CD4-positive, alpha-beta T cell treated with Interleukin-17A for 4 hours (primary cell): ENCODE results near the gene EYA2.
"Not testable (repeated sequence)": the region's sequence is repeated elsewhere in the genome, so short reads cannot be mapped to it uniquely, and the experiment has no call there.

Experiments
- DNase-seq: peaks from one replicate; pipeline ENCODE4 v3.0.0-alpha.2; 2020; ENCODE audit warnings: mixed read lengths

Gene EYA2

DNA sequence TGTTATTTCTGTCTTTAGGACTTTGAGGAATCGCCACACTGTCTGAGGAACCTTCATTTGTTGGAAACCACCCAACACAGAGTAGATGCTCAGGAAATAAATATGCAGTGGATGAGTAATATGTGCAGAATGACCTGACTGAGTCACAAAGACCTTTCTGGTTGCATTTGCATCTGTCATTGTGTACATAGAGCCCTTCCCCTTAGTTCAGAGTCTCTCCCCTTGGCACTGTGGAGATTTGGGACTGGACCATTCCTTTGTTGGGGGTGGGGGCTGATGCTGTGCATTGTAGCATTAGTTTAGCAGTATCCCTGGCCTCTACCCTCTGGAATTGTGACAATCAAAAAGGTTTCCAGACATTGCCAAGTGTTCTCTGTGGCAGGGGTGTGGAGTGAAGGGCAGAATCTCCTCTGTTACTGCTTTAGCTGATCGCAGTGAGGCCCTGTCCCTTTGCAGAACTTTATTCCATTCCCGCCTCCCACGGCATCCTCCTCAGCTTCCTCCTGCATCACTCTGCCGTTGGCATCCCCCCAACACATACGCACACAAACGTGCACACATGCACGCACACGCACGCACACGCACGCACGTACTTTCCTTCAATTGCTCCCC is 64.5 kb downstream of the EYA2 start:
- no peak for DNase-seq

- no peak for DNase-seq
Observed at GRCh38 chr20:46959821-46960220, 65.2 kb downstream of the EYA2 start.

DNA sequence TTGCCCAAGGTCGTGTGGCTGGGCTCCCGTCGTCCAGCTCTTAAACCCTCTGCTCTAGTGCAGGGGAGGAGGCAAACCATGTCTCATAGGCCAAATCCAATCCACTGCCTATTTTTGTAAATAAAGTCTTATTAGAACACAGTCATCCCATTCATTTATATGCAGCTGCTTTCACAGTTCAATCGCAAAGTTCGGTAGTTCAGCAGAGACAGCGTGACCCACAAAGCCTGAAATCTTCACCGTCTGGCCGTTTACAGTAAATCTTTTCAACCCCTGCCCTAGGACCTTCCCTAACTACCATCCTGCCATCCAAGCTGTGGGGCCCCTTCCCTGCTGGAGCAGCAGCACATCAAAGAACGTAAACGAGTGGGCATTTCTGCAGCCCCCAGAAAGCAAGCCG is 65.9 kb downstream of the EYA2 start:
- DNase-seq = no peak

- DNase-seq = not testable (repeated sequence)
Observed at GRCh38 chr20:46961968-46962367, 67.3 kb downstream of the EYA2 start.

DNA sequence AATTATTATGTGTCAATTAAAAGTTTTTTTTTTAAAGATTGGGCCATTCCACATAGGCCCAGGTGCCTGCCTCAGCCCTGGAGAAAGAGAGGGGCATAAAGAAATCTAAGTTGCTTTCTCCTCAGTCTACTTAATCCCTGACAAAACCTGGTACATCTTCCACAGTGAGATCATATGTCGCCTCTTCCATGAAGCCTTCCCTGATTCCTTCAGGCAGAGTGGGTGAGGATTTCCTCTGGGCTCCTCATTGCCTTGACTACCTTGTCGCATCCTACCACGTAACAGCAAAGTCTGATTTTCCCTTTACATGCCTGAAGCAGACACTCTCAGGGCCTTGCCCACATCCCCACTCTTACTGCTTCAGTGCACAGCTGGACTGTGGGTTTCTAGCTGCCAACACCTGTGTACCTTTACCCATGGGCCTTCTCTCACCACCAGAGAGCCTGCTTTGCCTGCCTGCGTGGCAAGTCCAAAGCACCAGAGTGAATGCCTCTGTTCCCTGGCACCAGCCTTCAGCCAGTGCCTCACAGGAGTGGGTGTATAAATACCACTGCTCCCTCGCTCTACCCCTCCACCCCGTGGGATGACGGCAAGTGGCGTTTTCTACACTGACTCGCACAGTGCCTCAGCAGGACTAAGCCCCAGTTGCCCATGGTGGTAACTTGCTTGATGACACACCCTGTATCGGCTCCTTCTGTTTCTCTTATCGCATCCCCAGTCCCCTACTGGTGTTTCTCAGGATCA is 68.0 kb downstream of the EYA2 start:
- DNase-seq = no peak

DNA sequence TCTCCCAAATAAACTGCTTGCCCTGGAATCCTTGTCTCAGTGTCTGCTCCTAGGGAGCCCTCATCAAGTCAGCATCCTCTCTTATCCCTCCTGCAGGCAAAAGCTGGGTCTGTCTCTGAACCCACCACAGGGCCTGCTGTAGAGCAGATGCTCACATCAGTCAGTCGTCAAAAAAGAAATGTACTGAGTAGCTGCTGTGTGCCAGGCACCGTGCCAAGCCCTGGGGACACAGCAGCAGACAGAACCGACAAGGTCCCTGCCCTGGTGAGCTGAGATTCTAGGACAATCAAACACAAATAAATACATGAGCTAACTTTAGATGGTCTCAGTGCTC is 68.5 kb downstream of the EYA2 start:
- no peak for DNase-seq

- DNase-seq = no peak
Observed at GRCh38 chr20:46963758-46964617, 69.3 kb downstream of the EYA2 start.

- DNase-seq = no peak
Observed at GRCh38 chr20:46964618-46965455, 70.2 kb downstream of the EYA2 start.

DNA sequence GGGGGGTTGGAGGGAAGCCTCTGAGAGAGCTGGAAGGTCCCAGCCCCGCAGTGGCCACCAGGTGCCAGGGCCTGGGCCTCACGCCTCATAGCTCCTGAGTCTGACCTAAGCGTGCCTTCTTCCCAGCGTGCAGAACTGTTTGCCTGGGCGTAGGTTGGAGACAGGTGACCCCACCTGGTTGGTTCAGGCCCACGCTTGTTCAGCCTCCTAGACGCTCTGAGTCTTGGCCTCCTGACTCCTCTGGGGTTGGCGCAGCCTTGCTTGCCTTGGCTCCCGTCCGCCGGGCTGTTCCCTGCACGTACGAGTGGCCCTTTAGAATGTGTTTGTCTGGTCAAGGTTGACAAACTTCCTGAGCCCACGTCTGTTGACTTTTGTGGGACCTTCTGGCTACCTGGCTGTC is 70.8 kb downstream of the EYA2 start:
- DNase-seq = no peak

GRCh38 chr20:46967646-46968045 is 73.0 kb downstream of the EYA2 start:
- DNase-seq = no peak

DNA sequence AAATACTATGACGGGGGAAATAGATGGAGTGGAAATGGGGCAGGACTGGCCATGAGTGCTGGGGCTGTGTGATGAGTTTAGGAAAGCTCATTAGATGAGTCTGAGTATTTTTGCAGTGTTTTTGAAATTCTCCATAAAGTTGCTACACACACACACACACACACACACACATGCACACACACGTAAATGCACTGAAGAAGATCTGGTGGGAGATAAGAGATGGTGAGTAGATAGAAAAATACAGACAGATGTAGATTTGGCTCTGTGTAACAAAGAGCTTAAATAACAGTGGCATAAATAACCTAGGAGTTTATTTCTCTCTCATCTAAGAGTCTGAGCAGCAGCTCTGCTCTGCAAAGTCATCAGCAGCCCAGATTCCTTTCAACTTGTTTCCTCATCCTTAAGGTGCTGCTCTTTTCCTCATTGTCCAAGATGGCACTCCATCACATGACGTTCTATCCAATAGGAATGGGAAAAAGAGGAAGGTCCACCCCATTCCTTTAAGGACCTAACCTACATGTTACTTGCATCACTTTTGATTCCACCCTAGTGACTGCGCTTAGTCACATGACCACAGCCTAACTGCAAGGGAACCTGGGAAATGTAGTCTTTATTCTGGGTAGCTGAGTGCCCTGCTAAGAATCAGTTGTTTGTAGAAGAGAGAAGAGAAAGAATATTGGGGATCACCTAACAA is 76.4 kb downstream of the EYA2 start:
- no peak for DNase-seq

- DNase-seq = no peak
Observed at GRCh38 chr20:46973766-46974165, 79.1 kb downstream of the EYA2 start.

DNA sequence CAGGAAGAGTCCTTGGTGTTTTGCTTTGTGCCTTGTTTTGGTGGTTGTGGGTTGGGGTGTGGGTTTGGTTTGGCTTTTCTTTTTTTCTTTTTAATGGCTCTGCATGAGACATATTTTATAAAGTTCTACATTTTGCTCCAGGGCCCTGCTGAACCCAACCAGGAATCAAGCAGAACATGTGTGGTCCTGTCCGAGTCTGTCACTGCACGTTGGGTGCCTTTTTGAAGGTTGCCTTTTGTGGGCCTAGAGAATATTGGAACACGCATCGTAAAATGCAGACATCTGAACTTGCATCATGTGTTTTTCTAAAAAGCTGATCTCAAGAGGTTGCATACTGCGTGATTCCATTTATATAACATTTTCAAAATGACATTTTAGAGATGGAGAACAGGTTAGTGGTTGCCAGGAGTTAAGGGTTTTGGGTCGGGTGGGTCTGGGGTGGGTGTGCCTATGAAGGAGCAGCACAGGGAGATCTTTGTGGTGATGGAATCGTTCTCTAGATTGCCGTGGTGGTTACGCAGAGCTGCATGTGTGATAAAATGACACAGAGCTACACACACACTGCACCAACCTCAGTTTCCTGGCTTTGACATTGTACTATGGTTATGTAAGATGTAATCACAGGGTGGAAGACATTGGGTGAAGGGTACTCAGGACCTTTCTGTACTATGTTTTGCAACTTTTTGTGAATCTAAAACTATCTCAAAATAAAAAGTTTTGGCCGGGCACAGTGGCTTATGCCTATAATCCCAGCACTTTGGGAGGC is 80.2 kb downstream of the EYA2 start:
- no peak for DNase-seq

- DNase-seq = no peak
Observed at GRCh38 chr20:46975976-46976375, 81.3 kb downstream of the EYA2 start.

GRCh38 chr20:46977204-46977603 is 82.6 kb downstream of the EYA2 start:
- DNase-seq = no peak

- no peak for DNase-seq
Observed at GRCh38 chr20:46977909-46978588, 83.4 kb downstream of the EYA2 start.

DNA sequence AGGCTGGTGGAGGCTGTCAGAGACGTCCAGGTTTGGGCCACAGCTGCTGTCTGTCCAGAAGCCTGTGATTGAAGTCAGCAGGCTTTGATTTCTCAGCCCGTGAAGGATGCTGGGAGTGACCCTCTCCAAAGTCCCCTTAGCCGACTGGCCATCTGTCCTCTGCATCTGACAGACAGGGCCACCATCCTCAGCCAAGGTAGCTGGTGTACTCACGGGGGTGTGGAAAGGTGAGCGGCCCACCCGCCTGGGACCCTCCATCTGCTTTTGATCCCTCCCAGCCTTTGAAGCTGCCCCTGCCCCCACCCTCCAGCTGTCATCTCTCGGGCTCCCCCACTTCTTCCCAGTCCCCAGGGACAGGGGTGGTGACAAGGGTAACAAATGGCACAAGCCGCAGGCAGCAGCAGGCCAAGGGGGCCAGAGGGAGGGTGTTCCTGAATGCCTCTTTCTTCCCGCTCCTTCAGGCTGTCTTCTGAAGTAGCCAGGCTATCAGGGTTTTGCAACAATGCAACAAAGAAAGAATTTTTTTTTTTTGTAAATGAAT is 84.4 kb downstream of the EYA2 start:
- DNase-seq = no peak

GRCh38 chr20:46979603-46980241 is 85.1 kb downstream of the EYA2 start:
- no peak for DNase-seq

DNA sequence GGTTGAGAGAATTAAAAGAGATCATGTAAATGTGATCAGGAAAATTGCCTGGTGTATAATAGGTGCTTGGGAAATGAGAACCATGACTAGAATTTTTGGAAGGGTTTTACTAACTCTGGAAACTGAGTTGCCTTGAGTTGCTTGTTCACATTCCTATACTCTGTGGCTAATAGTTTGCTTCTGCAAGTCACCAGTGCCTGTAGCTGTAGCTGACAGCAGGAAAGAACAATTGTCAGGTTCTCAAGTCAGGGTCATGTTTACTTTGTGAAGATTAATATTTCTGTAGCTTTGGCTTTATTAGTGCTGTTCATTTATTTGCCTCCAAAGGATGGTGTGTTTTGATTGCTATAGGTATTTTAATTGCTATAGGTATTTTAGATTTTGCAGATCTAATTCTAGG is 86.5 kb downstream of the EYA2 start:
- no peak for DNase-seq

- no peak for DNase-seq
Observed at GRCh38 chr20:46983466-46983865, 88.8 kb downstream of the EYA2 start.
